ENCODE measurements around the gene ZBED4.

Gene ZBED4

GRCh38 chr22:49936018-49936972 lies 82.7 kb downstream of the ZBED4 start:
- FAIRE-seq (no peak), DNase-seq (ENCODE audit: insufficient read length, low spot score) (peak; percentile 84)
- no peak for TF ChIP-seq POLR2A (IDR thresholded peaks at IDR 0.05; ENCODE audit: low read depth, low read length)

- no peak for FAIRE-seq
- TF ChIP-seq POLR2A (IDR thresholded peaks at IDR 0.05; ENCODE audit: low read depth, low read length), result no peak
- DNase-seq (ENCODE audit: insufficient read length, low spot score), result no peak
Measured at GRCh38 chr22:49936973-49937757, 83.5 kb downstream of the ZBED4 start.

GRCh38 chr22:49937758-49938564 lies 84.3 kb downstream of the ZBED4 start:
- FAIRE-seq (no peak), DNase-seq (ENCODE audit: insufficient read length, low spot score) (no peak)
- no peak for TF ChIP-seq POLR2A (IDR thresholded peaks at IDR 0.05; ENCODE audit: low read depth, low read length)

- TF ChIP-seq POLR2A (IDR thresholded peaks at IDR 0.05; ENCODE audit: low read depth, low read length), result no peak
- FAIRE-seq, result no peak
Measured at GRCh38 chr22:49938565-49939136, 85.0 kb downstream of the ZBED4 start.

More at GRCh38 chr22:49938565-49939136, 85.0 kb downstream of the ZBED4 start:
- DNase-seq (ENCODE audit: insufficient read length, low spot score), result no peak
